RWPE1 (cell line): ENCODE results near the gene KDM6A.
"Not testable (repeated sequence)": the region's sequence is repeated elsewhere in the genome, so short reads cannot be mapped to it uniquely, and the experiment has no call there.

ENCODE experiments used
- CTCF ChIA-PET: fragments of 350-600 bp; sonication (Branson Sonifier 250); formaldehyde crosslinking; extraction: SDS; loops from one replicate; lab custom pipeline; 2021; lab: Yijun Ruan, JAX
- POLR2A ChIA-PET: fragments of 400-600 bp; formaldehyde crosslinking; extraction: SDS; loops from one replicate; lab custom pipeline; 2020; ENCODE audit warnings: antibody characterized with exemption; ENCODE audit not compliant: low non-redundant PET; lab: Yijun Ruan, JAX
- DNase-seq: peaks from one replicate; pipeline ENCODE4 v3.0.0; 2012; ENCODE audit warnings: low spot score
- H3K27ac ChIP-seq: fragments of 450-650 bp; 2 replicates; pipeline ENCODE4 v1.5.1; 2017
- TF ChIP-seq, protein P1 (sequence below): fragments of 450-650 bp; conservative IDR thresholded peaks from 2 replicates; pipeline ENCODE4 v1.5.1; 2017; ENCODE audit warnings: low read depth, mild to moderate bottlenecking

Gene KDM6A

GRCh38 chrX:44992775-44993174, 119.8 kb downstream of the KDM6A start:
- ChIA-PET POLR2A (no interaction called here), CTCF (no interaction called here)
- no peak overlapping the region for H3K27ac ChIP-seq
- no peak for DNase-seq
- TF ChIP-seq, protein P1, sequence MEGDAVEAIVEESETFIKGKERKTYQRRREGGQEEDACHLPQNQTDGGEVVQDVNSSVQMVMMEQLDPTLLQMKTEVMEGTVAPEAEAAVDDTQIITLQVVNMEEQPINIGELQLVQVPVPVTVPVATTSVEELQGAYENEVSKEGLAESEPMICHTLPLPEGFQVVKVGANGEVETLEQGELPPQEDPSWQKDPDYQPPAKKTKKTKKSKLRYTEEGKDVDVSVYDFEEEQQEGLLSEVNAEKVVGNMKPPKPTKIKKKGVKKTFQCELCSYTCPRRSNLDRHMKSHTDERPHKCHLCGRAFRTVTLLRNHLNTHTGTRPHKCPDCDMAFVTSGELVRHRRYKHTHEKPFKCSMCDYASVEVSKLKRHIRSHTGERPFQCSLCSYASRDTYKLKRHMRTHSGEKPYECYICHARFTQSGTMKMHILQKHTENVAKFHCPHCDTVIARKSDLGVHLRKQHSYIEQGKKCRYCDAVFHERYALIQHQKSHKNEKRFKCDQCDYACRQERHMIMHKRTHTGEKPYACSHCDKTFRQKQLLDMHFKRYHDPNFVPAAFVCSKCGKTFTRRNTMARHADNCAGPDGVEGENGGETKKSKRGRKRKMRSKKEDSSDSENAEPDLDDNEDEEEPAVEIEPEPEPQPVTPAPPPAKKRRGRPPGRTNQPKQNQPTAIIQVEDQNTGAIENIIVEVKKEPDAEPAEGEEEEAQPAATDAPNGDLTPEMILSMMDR, result no peak

DNA sequence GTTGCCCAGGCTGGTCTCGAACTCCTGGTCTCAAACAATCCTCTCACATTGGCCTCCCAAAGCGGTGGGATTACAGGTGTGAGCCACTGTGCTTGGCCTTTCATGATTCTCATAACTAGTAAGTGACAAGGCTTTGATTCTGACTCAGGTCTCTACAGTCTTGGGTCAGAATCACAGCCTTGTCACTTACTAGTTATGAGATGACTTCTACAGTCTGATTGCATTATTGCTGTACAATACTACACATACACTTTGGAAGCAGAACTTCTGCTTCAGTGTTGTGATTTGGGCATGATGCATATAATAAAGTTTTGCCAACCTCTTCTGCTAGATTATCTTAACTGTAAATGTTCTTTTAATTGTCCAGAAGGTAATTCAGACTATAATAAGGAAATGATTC, 123.3 kb downstream of the KDM6A start:
- ChIA-PET CTCF (no interaction called here), POLR2A (no interaction called here)
- TF ChIP-seq, protein P1, result no peak
- no peak for DNase-seq
- no peak overlapping the region for H3K27ac ChIP-seq

DNA sequence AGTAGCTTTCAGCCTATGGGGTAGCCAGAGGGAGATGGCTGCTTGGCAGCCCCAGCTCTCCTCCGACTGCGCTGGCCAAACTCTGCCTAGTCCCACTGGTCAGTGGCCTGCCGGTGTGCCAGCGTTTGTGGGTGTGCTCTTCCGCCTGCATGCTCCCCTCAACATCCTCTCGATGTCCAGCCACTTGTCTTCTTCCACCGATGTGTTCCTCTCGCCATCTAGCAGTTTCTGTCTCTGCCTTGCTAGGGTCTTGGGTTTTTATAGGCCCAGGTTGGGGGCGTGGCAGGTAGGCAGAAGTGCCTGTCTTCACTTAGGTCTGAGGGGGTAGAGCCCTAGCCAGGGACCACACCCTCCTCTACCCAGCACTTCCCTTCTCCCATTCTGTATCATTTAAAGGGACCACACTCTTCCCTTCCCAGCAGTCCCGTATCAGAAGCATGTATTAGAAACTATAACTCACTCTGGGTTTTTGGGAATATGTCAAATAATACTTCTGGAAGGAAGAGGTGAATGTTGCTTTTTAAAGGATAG, 124.4 kb downstream of the KDM6A start:
- TF ChIP-seq, protein P1, result no peak
- H3K27ac ChIP-seq, result no peak overlapping the region
- POLR2A ChIA-PET, result no interaction called here
- CTCF ChIA-PET, result no interaction called here
- DNase-seq, result no peak

- no peak for DNase-seq
- ChIA-PET CTCF (no interaction called here), POLR2A (no interaction called here)
- TF ChIP-seq, protein P1, result no peak
- no peak overlapping the region for H3K27ac ChIP-seq
Measured at GRCh38 chrX:44997888-44998287, 124.9 kb downstream of the KDM6A start.

GRCh38 chrX:44999237-44999636, 126.2 kb downstream of the KDM6A start:
- H3K27ac ChIP-seq, POLR2A ChIA-PET, CTCF ChIA-PET: not testable (repeated sequence)
- DNase-seq, result peak; percentile 31

GRCh38 chrX:44999872-45000271, 126.9 kb downstream of the KDM6A start:
- H3K27ac ChIP-seq, CTCF ChIA-PET, POLR2A ChIA-PET, DNase-seq: not testable (repeated sequence)

DNA sequence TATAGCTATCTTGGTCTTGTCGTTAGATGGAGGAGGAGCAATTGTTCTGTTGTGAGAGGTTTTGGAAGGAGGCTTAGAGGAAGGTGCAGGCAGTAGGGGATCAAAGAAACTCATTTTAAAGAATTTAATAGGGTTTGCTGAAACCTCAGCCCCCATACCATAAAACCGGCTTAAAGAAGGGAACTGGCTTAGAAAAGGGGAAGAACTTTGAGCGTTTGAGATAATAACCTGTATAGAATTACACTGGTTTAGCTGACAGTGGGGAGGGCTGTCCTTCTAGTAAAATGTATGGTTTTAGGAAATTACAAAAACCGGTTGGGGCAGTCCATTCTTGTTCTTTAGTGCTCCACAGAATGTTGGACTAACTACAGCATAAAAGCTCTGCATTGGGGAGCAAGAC, 128.1 kb downstream of the KDM6A start:
- TF ChIP-seq, protein P1, result no peak
- DNase-seq, result no peak
- CTCF ChIA-PET, result no interaction called here
- POLR2A ChIA-PET, result no interaction called here
- no peak overlapping the region for H3K27ac ChIP-seq

GRCh38 chrX:45003085-45003484, 130.1 kb downstream of the KDM6A start:
- ChIA-PET CTCF (no interaction called here), POLR2A (no interaction called here)
- DNase-seq, result no peak

More at GRCh38 chrX:45003085-45003484, 130.1 kb downstream of the KDM6A start:
- TF ChIP-seq, protein P1, result no peak
- no peak overlapping the region for H3K27ac ChIP-seq
